Left lung (tissue), 10 donors: Measurements from ENCODE around the gene COX7A1. TPM values are rescaled to one million over a fixed set of nuclear protein-coding genes. Genes with fewer than 3 reads are reported as not detected.

Source experiments
- ATAC-seq: fragments of 200-7000 bp; cut with Tn5 transposase; one replicate; pipeline ENCODE4 v1.9.1; 2020; ENCODE audit warnings: moderate library complexity
- DNase-seq, 4 donors: peaks; one replicate each; pipeline ENCODE4 v3.0.0-alpha.2; 2013 to 2020
- H3K27ac ChIP-seq, 2 donors: fragments of 200-600 bp; sonication (generic) in 1 of 2; one replicate each; pipeline versions ENCODE4 v1.5.0 to v1.8.0; 2020 to 2021
- H3K27me3 ChIP-seq, 2 donors: fragments of 200-600 bp; sonication (generic) in 1 of 2; one replicate each; pipeline versions ENCODE4 v1.5.0 to v1.8.0; 2020 to 2021
- H3K36me3 ChIP-seq, 2 donors: fragments of 200-600 bp; sonication (generic) in 1 of 2; one replicate each; pipeline versions ENCODE4 v1.5.0 to v1.8.0; 2020 to 2021
- H3K4me1 ChIP-seq, 2 donors: fragments of 200-600 bp; one replicate each; pipeline ENCODE4 v1.8.0; 2021
- H3K4me3 ChIP-seq, 2 donors: fragments of 200-600 bp; sonication (generic) in 1 of 2; one replicate each; pipeline versions ENCODE4 v1.5.0 to v1.8.0; 2020 to 2021; ENCODE audit warnings: mild to moderate bottlenecking in 1 of 2
- H3K9me3 ChIP-seq, 2 donors: fragments of 200-600 bp; sonication (generic) in 1 of 2; one replicate each; pipeline versions ENCODE4 v1.5.0 to v1.8.0; 2020 to 2021
- CTCF ChIP-seq, 2 donors: fragments of 200-600 bp; sonication (generic) in 1 of 2; IDR thresholded peaks; one replicate each; pipeline versions ENCODE4 v1.5.0 to v1.8.0; 2021; ENCODE audit warnings: antibody characterized with exemption in 2 of 2
- intact Hi-C, 2 donors: fragments of 100-400 bp; cut with DNase I; formaldehyde crosslinking; loops; one replicate each; pipeline versions ENCODE4 v1.11.2 to v1.14.2; 2022
- polyA plus RNA-seq, 6 donors: library from polyadenylated mRNA; unstranded; fragments of 120-200 nt; gene quantifications; one replicate each; pipeline ENCODE4 v1.2.1, GENCODE V29; 2013; ENCODE audit not compliant: insufficient read length in 6 of 6
- total RNA-seq, 2 donors: library from RNA; stranded (reverse); fragmentation: NEBNext Ultra II Directional; extraction: Animal tissue kit (Norgen Biotek cat#: 25700); gene quantifications; one replicate each; pipeline ENCODE4 v1.2.1, GENCODE V29; 2021
- donor health status: DM: no; HTN: yes; CAD: no.
- donor health status: DM: no; HTN: no; CAD: no.

COX7A1 gene
- total and polyA plus RNA-seq, 8 donors = 29.4 to 64.9 (median 38.3) TPM

GRCh38 chr19:36110487-36111199 lies 41.6 kb downstream of the COX7A1 start, which contains the start of gene OVOL3:
Gene OVOL3, plus strand, starts transcription at chr19:36111143. Its CDS starts 60 bp downstream, at chr19:36111203.
- DNase-seq (no peak), ATAC-seq (no peak)
- Histone ChIP-seq H3K27me3 (no peaks in the 10 kb centered on the region), H3K9me3 (no peaks in the 10 kb centered on the region), H3K36me3 (peaks cover 0 to 41% of the 10 kb centered on the region in 2 donors), H3K4me3 (no peak within 1 kb of the TSS), H3K4me1 (peaks cover 4 to 18% of the 10 kb centered on the region in 2 donors), H3K27ac (no peak within 1 kb of the TSS)
- no peak for TF ChIP-seq CTCF (IDR thresholded peaks at IDR 0.05)
- intact Hi-C loops = no loop called here

GRCh38 chr19:36108684-36109083 lies 43.6 kb downstream of the COX7A1 start:
- Histone ChIP-seq H3K36me3 (peaks cover 0 to 61% of the 10 kb centered on the region in 2 donors), H3K4me3 (no peak overlapping the region), H3K9me3 (no peaks in the 10 kb centered on the region), H3K27ac (no peak overlapping the region), H3K27me3 (no peaks in the 10 kb centered on the region), H3K4me1 (peaks cover 0 to 10% of the 10 kb centered on the region in 2 donors)
- no peak for TF ChIP-seq CTCF (IDR thresholded peaks at IDR 0.05)
- DNase-seq (no peak), ATAC-seq (no peak)
- intact Hi-C loops = no loop called here

GRCh38 chr19:36106991-36107390 lies 45.3 kb downstream of the COX7A1 start:
- no peak for TF ChIP-seq CTCF (IDR thresholded peaks at IDR 0.05)
- no peak for ATAC-seq
- intact Hi-C loops = no loop called here

GRCh38 chr19:36106441-36106840 lies 45.8 kb downstream of the COX7A1 start:
- no peak overlapping the region for H3K27ac ChIP-seq
- no peak for ATAC-seq
- no peak for DNase-seq
- intact Hi-C loops = no loop called here
- peaks cover 0 to 62% of the 10 kb centered on the region in 2 donors for H3K36me3 ChIP-seq
- H3K4me1 ChIP-seq = no peaks in the 10 kb centered on the region
- H3K4me3 ChIP-seq = no peak overlapping the region
- no peaks in the 10 kb centered on the region for H3K27me3 ChIP-seq
- H3K9me3 ChIP-seq = no peaks in the 10 kb centered on the region
- no peak for TF ChIP-seq CTCF (IDR thresholded peaks at IDR 0.05)

More at GRCh38 chr19:36106991-36107390, 45.3 kb downstream of the COX7A1 start:
- H3K9me3 ChIP-seq = no peaks in the 10 kb centered on the region
- no peak overlapping the region for H3K27ac ChIP-seq
- H3K4me1 ChIP-seq = no peaks in the 10 kb centered on the region
- H3K27me3 ChIP-seq = no peaks in the 10 kb centered on the region
- H3K36me3 ChIP-seq = peaks cover 0 to 62% of the 10 kb centered on the region in 2 donors
- H3K4me3 ChIP-seq = no peak overlapping the region
- DNase-seq = no peak

- H3K4me1 ChIP-seq = no peaks in the 10 kb centered on the region
- intact Hi-C loops = no loop called here
- no peaks in the 10 kb centered on the region for H3K27me3 ChIP-seq
- H3K27ac ChIP-seq = no peak overlapping the region
- no peak overlapping the region for H3K4me3 ChIP-seq
- H3K36me3 ChIP-seq = peaks cover 0 to 67% of the 10 kb centered on the region in 2 donors
- ATAC-seq (no peak), DNase-seq (no peak)
- TF ChIP-seq CTCF (IDR thresholded peaks at IDR 0.05) = no peak
- no peaks in the 10 kb centered on the region for H3K9me3 ChIP-seq
These were observed 48.2 kb downstream of the COX7A1 start for GRCh38 chr19:36103842-36104552.
